NB4 (cell line): ENCODE results near the gene TMEM252.

Experiments
- DNase-seq: peaks from one replicate; pipeline ENCODE4 v3.0.0; 2010; ENCODE audit warnings: low read depth
- H3K4me3 ChIP-seq: one replicate; pipeline ENCODE4 v1.5.1; 2011; ENCODE audit warnings: mild to moderate bottlenecking, low read depth, low read length, moderate library complexity
- CTCF ChIP-seq: IDR thresholded peaks from one replicate; pipeline ENCODE4 v1.5.1; 2012; ENCODE audit warnings: low read depth, low read length
- MAX ChIP-seq: IDR thresholded peaks from 2 replicates; pipeline ENCODE4 v1.6.1; 2011; ENCODE audit warnings: low read depth, low read length
- MYC ChIP-seq: IDR thresholded peaks from 2 replicates; pipeline ENCODE4 v1.6.1; 2011; ENCODE audit warnings: low read depth, low read length
- POLR2A ChIP-seq: IDR thresholded peaks from 2 replicates; pipeline ENCODE4 v1.6.1; 2011; ENCODE audit warnings: mild to moderate bottlenecking; ENCODE audit not compliant: insufficient read length; ENCODE audit errors: extremely low read depth

TMEM252 gene

GRCh38 chr9:68575817-68576216 is 35.1 kb upstream of the TMEM252 start:
- TF ChIP-seq CTCF (no peak), POLR2A (no peak), MAX (no peak), MYC (no peak)
- no peak overlapping the region for H3K4me3 ChIP-seq
- DNase-seq = no peak

- no peak for DNase-seq
- TF ChIP-seq POLR2A (no peak), MYC (no peak), CTCF (no peak), MAX (no peak)
Observed at GRCh38 chr9:68574150-68574549, 33.5 kb upstream of the TMEM252 start.

GRCh38 chr9:68567565-68567964 is 26.9 kb upstream of the TMEM252 start:
- no peak for TF ChIP-seq POLR2A
- TF ChIP-seq MYC = no peak
- no peak for TF ChIP-seq MAX
- TF ChIP-seq CTCF = no peak
- DNase-seq = no peak

More at GRCh38 chr9:68574150-68574549, 33.5 kb upstream of the TMEM252 start:
- no peak overlapping the region for H3K4me3 ChIP-seq

GRCh38 chr9:68562461-68562860 is 21.8 kb upstream of the TMEM252 start:
- no peak overlapping the region for H3K4me3 ChIP-seq
- TF ChIP-seq CTCF = no peak
- TF ChIP-seq POLR2A = no peak
- TF ChIP-seq MAX = no peak
- no peak for TF ChIP-seq MYC
- no peak for DNase-seq

More at GRCh38 chr9:68567565-68567964, 26.9 kb upstream of the TMEM252 start:
- no peak overlapping the region for H3K4me3 ChIP-seq

GRCh38 chr9:68560071-68560844 is 19.6 kb upstream of the TMEM252 start:
- peak; percentile 88 for DNase-seq
- TF ChIP-seq MYC = no peak
- TF ChIP-seq POLR2A = no peak
- peak; percentile 68 for TF ChIP-seq MAX
- peak; percentile 46 for TF ChIP-seq CTCF
- H3K4me3 ChIP-seq = peak overlapping the region; percentile 34
